Left ventricle myocardium inferior (tissue), 1 donor: ENCODE measurements around the gene KBTBD12. TPM values are rescaled to one million over a fixed set of nuclear protein-coding genes. Genes with fewer than 3 reads are reported as not detected.
"Not testable (repeated sequence)": the region's sequence is repeated elsewhere in the genome, so short reads cannot be mapped to it uniquely, and the experiment has no call there.

Experiments
- DNase-seq: peaks from one replicate; pipeline ENCODE4 v3.0.0-alpha.2; 2020
- H3K27ac ChIP-seq: fragments of 200-600 bp; replicated peaks from 2 replicates; pipeline ENCODE4 v1.8.0; 2021
- H3K27me3 ChIP-seq: fragments of 200-600 bp; 2 replicates; pipeline ENCODE4 v1.8.0; 2021; ENCODE audit warnings: low read depth
- H3K36me3 ChIP-seq: fragments of 200-600 bp; 2 replicates; pipeline ENCODE4 v1.8.0; 2021
- H3K4me1 ChIP-seq: fragments of 200-600 bp; 2 replicates; pipeline ENCODE4 v1.8.0; 2021
- H3K4me3 ChIP-seq: fragments of 200-600 bp; 2 replicates; pipeline ENCODE4 v1.8.0; 2021; ENCODE audit warnings: mild to moderate bottlenecking, moderate library complexity
- H3K9me3 ChIP-seq: fragments of 200-600 bp; replicated peaks from 2 replicates; pipeline ENCODE4 v1.8.0; 2021
- intact Hi-C: fragments of 100-400 bp; cut with micrococcal nuclease; formaldehyde crosslinking; loops from one replicate; pipeline ENCODE4 v1.11.0; 2022
- total RNA-seq: library from RNA; stranded (reverse); fragmentation: NEBNext Ultra II Directional; extraction: Animal tissue kit (Norgen Biotek cat#: 25700); gene quantifications from one replicate; pipeline ENCODE4 v1.2.1, GENCODE V29; 2021
- TF ChIP-seq, protein P1 (sequence below): fragments of 200-600 bp; IDR thresholded peaks from 2 replicates; pipeline ENCODE4 v1.8.0; 2021; ENCODE audit warnings: antibody characterized with exemption, mild to moderate bottlenecking, borderline replicate concordance
- donor health status: DM: no; HTN: yes; CAD: no; lungs with severe emphysema.

The KBTBD12 gene
- total RNA-seq, 1 donor from 2014 or later, result 41.8 TPM

DNA sequence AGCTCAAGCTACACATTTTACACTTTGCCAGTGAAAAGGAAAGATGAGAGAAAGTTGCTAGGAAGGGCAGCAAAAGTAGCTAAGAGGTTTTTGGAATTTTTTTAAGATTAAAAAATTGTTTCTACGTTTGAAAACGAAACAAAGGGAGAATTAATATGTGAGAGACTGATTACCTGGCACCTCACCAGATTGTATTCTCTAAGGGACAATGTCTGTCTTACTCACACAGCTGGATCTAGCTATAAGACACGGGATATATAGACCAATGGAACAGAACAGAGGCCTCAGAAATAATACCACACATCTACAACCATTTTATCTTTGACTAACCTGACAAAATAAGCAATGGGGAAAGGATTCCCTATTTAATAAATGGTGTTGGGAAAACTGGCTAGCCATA is 9.5 kb upstream of the KBTBD12 start:
- intact Hi-C loops, result no loop called here
- Histone ChIP-seq H3K36me3 (no peaks in the 10 kb centered on the region), H3K27ac (no peak overlapping the region), H3K4me1 (peaks cover 10% of the 10 kb centered on the region), H3K4me3 (no peak overlapping the region), H3K27me3 (no peaks in the 10 kb centered on the region), H3K9me3 (no peaks in the 10 kb centered on the region)
- TF ChIP-seq, protein P1, sequence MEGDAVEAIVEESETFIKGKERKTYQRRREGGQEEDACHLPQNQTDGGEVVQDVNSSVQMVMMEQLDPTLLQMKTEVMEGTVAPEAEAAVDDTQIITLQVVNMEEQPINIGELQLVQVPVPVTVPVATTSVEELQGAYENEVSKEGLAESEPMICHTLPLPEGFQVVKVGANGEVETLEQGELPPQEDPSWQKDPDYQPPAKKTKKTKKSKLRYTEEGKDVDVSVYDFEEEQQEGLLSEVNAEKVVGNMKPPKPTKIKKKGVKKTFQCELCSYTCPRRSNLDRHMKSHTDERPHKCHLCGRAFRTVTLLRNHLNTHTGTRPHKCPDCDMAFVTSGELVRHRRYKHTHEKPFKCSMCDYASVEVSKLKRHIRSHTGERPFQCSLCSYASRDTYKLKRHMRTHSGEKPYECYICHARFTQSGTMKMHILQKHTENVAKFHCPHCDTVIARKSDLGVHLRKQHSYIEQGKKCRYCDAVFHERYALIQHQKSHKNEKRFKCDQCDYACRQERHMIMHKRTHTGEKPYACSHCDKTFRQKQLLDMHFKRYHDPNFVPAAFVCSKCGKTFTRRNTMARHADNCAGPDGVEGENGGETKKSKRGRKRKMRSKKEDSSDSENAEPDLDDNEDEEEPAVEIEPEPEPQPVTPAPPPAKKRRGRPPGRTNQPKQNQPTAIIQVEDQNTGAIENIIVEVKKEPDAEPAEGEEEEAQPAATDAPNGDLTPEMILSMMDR, result no peak
- no peak for DNase-seq

DNA sequence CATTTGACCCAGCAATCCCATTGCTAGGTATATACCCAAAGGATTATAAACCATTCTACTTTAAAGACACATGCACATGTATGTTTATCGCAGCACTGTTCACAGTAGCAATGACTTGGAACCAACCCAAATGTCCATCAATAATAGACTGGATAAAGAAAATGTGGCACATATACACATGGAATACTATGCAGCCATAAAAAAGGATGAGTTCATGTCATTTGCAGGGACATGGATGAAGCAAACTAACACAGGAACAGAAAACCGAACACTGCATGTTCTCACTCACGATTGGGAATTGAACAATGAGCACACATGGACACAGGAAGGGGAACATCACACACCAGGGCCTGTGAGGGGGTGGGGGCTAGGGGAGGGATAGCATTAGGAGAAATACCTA is 8.4 kb upstream of the KBTBD12 start:
- H3K36me3 ChIP-seq, DNase-seq, intact Hi-C loops: not testable (repeated sequence)

DNA sequence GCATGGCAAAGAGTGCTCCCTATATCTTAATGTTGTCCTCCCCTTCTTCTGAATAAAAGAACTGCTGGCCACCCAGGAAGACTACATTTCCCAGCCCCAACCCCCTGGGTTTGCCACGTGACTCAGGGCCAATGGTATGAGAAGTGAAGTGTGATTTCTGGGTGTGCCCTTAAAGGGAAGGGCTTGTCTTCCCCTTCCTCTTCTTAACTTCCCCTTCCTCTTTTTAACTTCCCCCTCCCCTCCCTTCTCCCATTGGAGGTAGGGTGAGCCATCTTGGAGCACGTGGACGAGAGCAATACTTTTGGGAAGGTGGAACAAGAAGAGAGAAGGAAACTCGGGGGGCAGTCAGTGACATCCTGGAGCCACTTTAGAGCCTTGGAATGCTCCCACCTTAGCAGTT is 6.8 kb upstream of the KBTBD12 start:
- H3K9me3 ChIP-seq, result no peaks in the 10 kb centered on the region
- H3K4me1 ChIP-seq, result peaks cover 30% of the 10 kb centered on the region
- no peak overlapping the region for H3K4me3 ChIP-seq
- TF ChIP-seq, protein P1, result no peak
- intact Hi-C loops, result no loop called here
- no peaks in the 10 kb centered on the region for H3K36me3 ChIP-seq
- no peak for DNase-seq
- no peak overlapping the region for H3K27ac ChIP-seq
- no peaks in the 10 kb centered on the region for H3K27me3 ChIP-seq

More for the DNA sequence above, 8.4 kb upstream of the KBTBD12 start:
- H3K9me3 ChIP-seq, H3K27ac ChIP-seq, H3K4me3 ChIP-seq, H3K27me3 ChIP-seq: not testable (repeated sequence)
- peaks cover 21% of the 10 kb centered on the region for H3K4me1 ChIP-seq

DNA sequence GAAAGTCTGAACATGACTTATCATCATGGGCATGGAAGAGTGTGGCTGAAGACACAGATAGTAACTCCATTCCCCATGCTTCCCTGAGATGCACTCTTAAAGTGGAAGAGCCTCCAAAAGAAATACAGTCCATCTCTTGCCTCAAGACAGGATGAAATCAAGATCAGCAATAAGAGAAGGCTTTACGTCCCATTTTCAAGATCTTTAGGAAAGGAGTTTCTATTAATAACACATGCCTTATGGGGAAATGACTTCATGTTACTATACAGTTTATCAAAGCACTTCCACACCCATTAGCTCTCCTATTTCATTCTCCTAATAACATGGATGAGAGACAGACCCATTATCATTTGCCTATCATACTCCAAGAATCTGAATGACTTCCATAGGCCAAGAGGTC is 6.1 kb upstream of the KBTBD12 start:
- TF ChIP-seq, protein P1, result no peak
- no peak overlapping the region for H3K4me3 ChIP-seq
- intact Hi-C loops, result no loop called here

DNA sequence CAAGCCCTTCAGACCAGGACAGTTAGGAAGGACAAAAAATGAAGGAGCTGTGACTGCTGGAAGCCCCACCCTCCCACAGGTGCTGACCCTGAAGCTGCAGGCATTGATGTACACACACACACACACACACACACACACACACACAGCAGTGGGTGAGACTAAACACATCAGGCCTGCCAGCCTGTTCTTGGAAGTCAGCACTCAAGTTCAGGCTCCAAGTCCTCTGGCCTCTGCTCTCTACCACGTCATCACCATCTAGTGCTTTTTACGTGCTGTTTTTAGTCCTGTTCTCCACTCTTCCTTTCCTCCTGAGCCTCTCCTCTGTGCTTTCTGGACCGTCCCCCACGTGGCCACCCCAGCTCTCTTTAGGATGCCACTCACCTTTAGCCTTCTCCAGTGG is 5.4 kb upstream of the KBTBD12 start:
- Histone ChIP-seq H3K27ac (peak overlapping the region; percentile 78), H3K9me3 (peaks cover 4% of the 10 kb centered on the region), H3K36me3 (no peaks in the 10 kb centered on the region), H3K4me1 (peaks cover 34% of the 10 kb centered on the region), H3K27me3 (no peaks in the 10 kb centered on the region), H3K4me3 (no peak overlapping the region)
- intact Hi-C loops, result no loop called here
- TF ChIP-seq, protein P1, result no peak
- DNase-seq, result no peak

More for the DNA sequence above, 6.1 kb upstream of the KBTBD12 start:
- no peaks in the 10 kb centered on the region for H3K27me3 ChIP-seq
- DNase-seq, result no peak
- H3K36me3 ChIP-seq, result no peaks in the 10 kb centered on the region
- no peak overlapping the region for H3K27ac ChIP-seq
- peaks cover 3% of the 10 kb centered on the region for H3K9me3 ChIP-seq
- H3K4me1 ChIP-seq, result peaks cover 30% of the 10 kb centered on the region

DNA sequence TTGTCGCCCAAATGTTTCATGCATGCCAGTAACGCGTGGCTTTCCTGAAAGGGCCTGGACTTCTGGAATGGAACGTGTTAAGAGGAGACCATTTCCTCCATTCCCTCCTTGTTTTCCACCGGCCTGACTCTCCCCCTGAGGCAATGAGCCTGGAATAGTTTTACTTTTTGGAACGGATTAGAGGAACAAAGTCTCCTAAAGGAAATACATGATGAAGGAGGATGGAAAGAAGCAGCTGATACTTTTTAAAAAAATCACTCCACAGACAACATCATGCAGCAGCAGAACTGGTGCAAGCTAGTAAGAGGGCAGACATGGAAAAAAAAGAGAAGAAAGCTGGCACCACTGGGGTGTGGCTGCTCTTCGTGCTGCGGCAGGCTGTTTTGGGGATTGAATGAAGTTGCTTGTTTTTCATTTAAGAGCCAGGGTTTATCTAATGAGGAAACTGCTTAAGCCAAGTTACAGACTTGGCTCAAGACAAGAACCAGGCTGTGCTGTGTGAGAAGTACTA is 3.6 kb upstream of the KBTBD12 start:
- no peaks in the 10 kb centered on the region for H3K27me3 ChIP-seq
- peaks cover 51% of the 10 kb centered on the region for H3K4me1 ChIP-seq
- peaks cover 4% of the 10 kb centered on the region for H3K9me3 ChIP-seq
- TF ChIP-seq, protein P1, result no peak
- no peak for DNase-seq
- intact Hi-C loops, result no loop called here
- H3K36me3 ChIP-seq, result no peaks in the 10 kb centered on the region
- peak overlapping the region; percentile 78 for H3K27ac ChIP-seq
- H3K4me3 ChIP-seq, result no peak overlapping the region

DNA sequence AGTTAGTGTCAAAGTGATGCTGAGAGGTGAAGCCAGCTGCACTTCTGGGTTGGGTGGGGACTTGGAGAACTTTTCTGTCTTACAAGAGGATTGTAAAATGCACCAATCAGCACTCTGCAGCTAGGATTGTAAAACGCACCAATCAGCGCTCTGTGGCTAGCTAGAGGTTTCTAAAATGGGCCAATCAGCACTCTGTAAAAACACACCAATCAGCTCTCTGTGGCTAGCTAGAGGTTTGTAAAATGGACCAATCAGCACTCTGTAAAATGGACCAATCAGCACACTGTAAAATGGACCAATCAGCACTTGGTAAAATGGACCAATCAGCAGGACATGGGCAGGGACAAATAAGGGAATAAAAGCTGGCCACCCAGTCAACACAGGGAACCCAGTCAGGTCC is 1.2 kb upstream of the KBTBD12 start:
- DNase-seq, H3K36me3 ChIP-seq, intact Hi-C loops, H3K9me3 ChIP-seq, H3K27me3 ChIP-seq, H3K4me3 ChIP-seq: not testable (repeated sequence)
- H3K4me1 ChIP-seq, result peaks cover 57% of the 10 kb centered on the region
- H3K27ac ChIP-seq, result peak overlapping the region; percentile 79
